Adrenal gland (tissue), 5 donors: ENCODE measurements around the gene CRACR2A.

ENCODE experiments used
- POLR2A ChIP-seq, 2 donors: fragments of 450-650 bp; IDR thresholded peaks; one replicate each; pipeline ENCODE4 v1.6.1; 2017; ENCODE audit warnings: antibody characterized with exemption in 2 of 2, mild to moderate bottlenecking in 2 of 2, moderate library complexity in 1 of 2
- TF ChIP-seq, protein P1 (sequence below), 6 experiments: fragments of 450-650 bp in 4 of 6; fragments of 200-600 bp in 2 of 6; sonication (generic) in 1 of 6; IDR thresholded peaks; 1 replicate in 5 of 6; 2 replicates in 1 of 6; pipeline versions ENCODE4 v1.5.1 to v1.8.0; 2016 to 2021; ENCODE audit warnings: antibody characterized with exemption in 6 of 6, mild to moderate bottlenecking in 2 of 6, moderate library complexity in 1 of 6
- donor health status: DM: no; HTN: no; CAD: no.

DNA sequence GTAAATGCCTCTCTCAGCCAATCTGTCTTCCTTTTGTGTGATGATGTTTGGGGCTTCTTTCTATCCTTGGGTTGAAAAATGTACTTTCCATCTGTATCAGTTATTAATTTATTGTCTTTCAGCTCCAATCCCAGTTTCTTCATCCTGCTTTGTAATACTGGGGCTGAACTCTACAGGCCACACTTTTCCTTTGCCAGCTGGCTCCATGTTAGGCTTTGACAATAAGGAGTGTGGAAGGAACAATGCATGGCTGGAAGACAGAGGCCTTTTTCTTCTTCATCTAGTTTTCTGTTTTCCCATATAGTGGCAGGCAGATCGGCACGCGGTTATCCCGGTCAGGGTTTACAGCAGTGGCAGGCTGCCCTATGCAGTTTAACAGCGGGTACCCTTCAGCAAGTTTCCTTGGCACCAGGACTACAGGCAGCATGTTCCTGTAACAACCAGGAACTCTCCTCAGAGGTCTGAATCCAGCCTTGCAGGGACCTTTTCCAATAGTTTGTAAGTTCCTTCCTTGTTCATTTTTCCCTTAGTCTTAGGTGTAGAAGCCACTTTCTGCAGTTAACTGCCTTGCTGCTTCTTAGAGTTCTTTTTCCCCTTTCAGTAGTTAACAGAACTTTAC lies 38.5 kb upstream of the CRACR2A start:
- TF ChIP-seq, protein P1, sequence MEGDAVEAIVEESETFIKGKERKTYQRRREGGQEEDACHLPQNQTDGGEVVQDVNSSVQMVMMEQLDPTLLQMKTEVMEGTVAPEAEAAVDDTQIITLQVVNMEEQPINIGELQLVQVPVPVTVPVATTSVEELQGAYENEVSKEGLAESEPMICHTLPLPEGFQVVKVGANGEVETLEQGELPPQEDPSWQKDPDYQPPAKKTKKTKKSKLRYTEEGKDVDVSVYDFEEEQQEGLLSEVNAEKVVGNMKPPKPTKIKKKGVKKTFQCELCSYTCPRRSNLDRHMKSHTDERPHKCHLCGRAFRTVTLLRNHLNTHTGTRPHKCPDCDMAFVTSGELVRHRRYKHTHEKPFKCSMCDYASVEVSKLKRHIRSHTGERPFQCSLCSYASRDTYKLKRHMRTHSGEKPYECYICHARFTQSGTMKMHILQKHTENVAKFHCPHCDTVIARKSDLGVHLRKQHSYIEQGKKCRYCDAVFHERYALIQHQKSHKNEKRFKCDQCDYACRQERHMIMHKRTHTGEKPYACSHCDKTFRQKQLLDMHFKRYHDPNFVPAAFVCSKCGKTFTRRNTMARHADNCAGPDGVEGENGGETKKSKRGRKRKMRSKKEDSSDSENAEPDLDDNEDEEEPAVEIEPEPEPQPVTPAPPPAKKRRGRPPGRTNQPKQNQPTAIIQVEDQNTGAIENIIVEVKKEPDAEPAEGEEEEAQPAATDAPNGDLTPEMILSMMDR (IDR thresholded peaks at IDR 0.05): no peak
- no peak for TF ChIP-seq POLR2A (IDR thresholded peaks at IDR 0.05)
